GM18508 (cell line): ENCODE data around the gene LAYN.

ENCODE experiments used
- ATAC-seq: cut with Tn5 transposase; IDR thresholded peaks from one replicate; pipeline ENCODE4 v1.9.1; 2021; ENCODE audit warnings: moderate number of reproducible peaks; ENCODE audit not compliant: insufficient read depth, unreplicated experiment

LAYN gene

DNA sequence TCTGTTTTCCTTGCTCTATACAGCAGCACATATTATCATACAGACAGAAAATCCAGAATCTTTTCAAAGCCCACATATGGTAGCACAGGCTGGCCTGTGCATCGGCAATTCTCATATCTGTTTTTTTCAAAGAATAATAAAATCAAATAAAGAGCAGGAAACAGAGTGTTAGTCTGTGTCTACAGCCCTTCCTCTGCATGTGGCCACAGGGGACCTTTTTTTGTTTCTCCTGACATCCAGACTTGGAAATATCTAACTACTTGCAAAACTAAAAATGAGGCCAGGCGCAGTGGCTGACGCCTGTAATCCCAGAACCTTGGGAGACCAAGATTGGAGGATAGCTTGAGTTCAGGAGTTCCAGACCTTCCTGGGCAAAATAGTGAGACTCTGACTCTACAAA, 20.3 kb downstream of the LAYN start:
- ATAC-seq: no peak

DNA sequence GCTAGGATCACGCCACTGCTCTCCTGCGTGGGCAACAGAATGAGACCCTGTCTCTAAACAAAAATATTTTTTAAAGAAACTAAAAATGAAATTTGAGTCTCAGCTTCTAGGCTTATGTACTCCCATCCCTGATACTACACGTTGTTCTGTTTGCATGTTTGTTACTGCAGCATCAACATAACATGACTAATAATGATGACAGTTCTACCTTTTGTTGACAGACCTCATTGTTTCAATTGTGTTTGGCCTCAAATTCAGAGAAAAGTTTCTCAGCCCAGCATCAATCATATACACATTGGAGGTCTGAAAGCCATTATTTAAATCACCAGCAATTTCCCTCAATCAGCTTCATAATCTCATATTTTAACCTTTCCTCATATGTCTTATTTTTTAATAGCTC, 20.8 kb downstream of the LAYN start:
- no peak for ATAC-seq

- ATAC-seq: no peak
Observed at GRCh38 chr11:111561791-111562325, 21.3 kb downstream of the LAYN start.

- ATAC-seq: no peak
Observed at GRCh38 chr11:111562692-111563389, 22.3 kb downstream of the LAYN start.

DNA sequence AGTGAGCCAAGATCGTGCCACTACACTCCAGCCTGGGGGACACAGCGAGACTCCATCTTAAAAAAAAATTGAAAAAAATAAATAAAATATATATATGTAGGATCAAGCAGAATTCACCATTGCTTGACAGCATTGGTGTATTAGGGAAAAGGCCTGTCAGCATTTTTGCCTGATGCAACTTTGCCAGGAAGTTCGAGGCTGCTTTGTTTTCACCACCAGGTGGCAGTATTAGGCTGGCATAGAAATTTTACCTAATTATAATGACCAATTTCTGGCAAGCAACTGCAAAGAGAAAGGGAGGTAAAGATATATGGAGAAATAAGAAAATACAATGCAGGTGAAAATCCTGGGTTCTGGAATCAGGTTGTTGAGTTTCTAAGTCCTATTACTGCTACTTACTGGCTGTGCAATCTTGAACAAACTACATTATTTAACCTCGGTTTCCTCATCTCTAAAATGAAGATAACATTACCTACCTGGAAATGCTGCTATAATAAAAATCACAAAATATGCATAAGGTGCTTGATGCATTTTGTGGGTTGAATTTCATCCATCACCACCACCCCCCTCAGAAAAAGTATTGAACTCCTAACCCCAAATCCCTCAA, 24.7 kb downstream of the LAYN start:
- no peak for ATAC-seq

DNA sequence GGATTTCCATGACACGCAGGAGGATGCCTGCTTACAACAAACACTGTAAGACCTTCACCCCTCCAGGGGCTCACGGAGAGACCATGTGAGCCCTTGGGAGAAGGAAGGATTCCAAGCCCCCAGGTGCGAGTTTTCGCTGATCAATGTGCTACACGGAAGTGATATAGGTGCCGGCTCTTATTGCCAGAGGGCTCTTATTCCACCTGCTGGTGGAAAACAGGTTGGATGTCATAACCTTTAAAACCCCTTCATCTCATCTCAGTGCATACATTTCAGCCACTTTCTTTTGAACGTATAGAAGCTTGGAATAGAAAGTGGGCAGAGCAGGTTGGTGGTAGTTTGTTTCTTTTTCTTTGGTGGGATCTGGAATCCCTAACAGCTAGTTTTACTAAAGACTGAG, 25.8 kb downstream of the LAYN start:
- ATAC-seq: no peak

DNA sequence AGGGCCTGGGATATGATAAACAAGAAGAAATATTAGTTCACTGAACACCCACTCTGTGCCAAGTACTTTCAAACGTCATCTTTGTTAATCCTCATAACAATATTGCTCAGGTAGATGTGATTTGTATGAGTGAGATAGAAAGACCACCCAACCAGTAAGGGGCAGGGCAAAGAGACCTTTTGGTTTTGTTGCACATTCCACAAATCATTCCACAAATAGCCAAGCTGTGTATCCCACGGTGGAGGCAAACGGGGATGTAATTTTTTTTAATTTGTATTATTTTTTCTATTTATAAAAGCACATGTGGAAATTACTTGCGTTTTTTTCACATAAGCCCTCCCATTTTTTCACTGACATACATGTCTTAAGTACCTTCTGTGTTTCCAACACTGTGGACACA, 29.0 kb downstream of the LAYN start:
- ATAC-seq: no peak

DNA sequence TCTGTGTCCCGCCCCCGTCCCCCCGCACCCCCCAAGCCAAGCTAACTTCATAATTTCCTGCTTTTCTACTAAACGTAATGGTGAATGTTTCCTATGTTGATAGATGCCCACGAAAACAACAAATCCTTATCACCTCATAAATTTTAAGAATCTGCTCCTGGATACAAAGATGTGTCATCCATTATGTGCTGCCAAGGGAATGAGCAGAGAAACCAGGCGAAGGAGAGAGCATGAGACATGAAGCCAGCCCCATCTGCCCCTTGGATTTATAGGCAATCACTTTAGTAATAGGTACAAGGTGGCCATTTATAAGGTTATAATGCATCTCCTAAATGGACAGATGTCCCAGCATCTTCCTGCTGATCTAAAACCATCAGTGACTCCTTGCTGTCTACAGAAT, 30.3 kb downstream of the LAYN start:
- no peak for ATAC-seq

GRCh38 chr11:111571829-111572501, 31.4 kb downstream of the LAYN start:
- no peak for ATAC-seq

- no peak for ATAC-seq
Observed at GRCh38 chr11:111572581-111572980, 32.1 kb downstream of the LAYN start.

DNA sequence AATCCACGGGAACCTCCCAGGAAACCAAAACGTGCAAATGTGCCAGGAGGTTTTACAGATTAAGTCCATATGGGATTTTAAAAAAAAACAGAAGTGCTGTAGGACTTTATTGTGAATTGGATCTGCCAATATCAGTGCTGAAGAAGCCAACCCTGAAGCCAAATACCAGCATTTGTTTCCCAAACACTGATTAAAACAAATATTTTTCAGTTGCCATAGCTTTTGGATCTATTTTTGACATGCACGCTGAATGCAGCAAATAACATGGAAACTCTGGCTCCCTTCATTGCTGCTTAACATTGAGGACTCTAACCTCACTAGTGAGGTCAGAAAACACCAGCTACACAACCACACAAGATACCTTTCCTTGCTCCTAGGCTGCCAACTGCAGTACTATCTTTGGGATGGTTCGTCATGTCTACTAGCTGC, 33.3 kb downstream of the LAYN start:
- no peak for ATAC-seq

- ATAC-seq: no peak
Observed at GRCh38 chr11:111574373-111575225, 34.1 kb downstream of the LAYN start.

- ATAC-seq: no peak
Observed at GRCh38 chr11:111575740-111576139, 35.2 kb downstream of the LAYN start.

DNA sequence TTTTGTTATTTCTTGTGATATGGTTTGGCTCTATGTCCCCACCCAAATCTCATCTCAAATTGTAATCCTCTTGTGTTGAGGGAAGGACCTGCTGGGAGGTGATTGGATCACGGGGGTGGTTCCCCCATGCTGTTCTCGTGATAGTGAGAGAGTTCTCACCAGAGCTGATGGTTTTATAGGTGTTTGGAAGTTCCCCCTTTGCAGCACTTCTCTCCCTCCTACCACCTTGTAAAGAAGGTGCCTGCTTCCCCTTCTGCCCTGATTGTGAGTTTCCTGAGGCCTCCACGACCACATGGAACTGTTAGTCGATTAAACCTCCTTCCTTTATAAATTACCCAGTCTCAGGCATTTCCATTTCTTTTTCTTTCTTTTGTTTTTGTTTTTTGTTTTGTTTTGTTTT, 37.3 kb downstream of the LAYN start:
- no peak for ATAC-seq

GRCh38 chr11:111581341-111581740, 40.8 kb downstream of the LAYN start:
- no peak for ATAC-seq

DNA sequence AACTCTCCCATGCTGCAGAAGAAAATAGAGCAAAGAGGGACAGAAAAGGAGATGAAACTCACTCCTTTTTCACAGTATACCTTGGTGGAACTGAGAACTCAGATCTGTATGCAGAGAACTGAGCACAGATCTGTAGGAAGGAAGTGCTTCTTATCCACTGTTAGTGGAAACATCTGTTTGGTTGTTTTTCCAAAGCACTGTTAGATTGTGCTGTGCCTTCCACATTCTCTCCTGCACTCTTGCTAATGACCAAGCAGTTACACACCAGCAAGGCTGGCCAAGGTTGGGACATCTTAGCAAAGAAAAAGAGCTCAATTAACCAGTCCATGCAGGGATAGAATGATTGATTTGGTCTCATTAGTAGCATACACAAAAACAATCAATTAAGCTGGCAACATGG, 41.6 kb downstream of the LAYN start:
- ATAC-seq: no peak

- no peak for ATAC-seq
Observed at GRCh38 chr11:111582881-111583280, 42.4 kb downstream of the LAYN start.

GRCh38 chr11:111585371-111585770, 44.9 kb downstream of the LAYN start:
- no peak for ATAC-seq

DNA sequence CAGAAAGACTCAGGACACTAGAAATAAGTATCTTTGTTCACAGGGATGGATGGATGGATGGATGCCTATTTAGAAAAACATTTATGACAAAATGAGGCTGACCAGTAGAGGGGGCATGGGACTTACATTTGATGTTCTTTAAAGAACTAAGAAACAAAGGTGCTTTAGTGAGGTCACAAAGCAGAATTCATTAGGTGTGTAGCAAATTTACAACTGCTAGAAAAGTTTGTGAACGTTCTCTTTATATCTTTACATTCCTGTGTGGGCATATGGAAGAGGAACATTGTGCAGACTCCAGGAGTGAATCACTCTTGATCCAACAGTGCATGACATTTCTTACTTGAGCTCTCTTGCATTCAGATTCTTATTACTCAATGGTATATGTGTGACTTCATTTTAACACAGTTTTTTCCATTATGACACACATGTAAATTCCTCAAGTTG, 45.9 kb downstream of the LAYN start:
- no peak for ATAC-seq

DNA sequence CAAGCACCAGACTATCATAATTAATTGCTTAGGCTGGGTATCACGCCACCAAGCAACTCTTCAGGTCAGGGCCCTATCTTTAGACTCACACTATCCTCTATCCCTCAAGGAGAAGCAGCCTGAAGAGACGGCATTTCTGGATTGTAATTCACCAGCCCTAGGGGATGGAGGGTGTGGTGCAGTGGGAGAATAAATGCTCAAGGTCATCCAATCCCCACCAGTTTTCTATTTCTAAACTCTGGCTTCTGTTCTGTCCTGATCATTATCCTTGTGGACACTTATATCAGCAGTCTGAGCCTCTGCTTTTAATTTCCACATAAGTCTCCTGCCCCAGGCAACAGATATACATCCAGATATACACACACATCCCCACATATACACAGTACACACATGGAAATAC, 48.6 kb downstream of the LAYN start:
- ATAC-seq: no peak
